Measurements from ENCODE around the gene CLCF1. TPM values are rescaled to one million over a fixed set of nuclear protein-coding genes. Genes with fewer than 3 reads are reported as not detected.

The CLCF1 gene
- total and polyA plus RNA-seq, 2 of the 13 experiments (the other 11 are each of a cell fraction or from before 2014, with no cell fraction given): 0.49 to 0.78 TPM

DNA sequence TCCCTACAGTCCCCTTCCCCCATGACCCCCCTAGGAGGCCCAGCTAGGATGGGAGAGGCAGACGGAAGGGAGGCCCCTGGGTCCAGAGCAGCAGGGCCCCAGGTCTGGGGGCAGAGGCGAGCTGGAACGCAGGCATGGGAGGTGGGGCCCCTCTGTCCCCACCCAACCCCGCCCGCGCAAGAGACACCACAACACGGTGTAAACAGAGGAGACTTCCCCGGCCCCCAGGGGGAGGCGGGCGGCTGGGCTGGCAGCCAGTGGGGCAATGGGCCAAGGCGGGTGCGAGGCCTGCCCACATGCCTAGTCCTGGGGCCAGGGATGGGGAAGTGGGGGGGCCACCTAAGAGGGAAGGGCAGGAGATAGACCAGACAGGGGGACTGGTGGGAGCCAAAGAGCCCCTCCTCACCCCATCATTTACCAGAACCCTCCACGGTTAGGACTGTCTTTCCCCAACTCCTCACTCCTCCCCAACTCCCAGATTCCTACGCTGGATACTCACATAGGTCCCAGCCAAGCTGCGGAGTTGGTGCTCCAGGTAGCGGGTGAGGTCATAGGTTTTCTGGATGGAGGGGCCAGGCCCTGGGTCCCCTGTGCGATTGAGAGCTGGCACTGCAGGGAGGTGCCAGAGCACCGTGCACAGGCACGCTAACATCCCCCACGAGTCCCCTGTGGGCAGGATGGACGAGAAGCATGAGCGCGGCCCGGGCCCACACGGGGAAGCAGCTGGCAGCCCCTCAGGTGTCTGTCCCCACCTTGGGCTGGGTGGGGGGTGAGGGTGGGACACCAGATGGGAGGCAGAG, 6.2 kb downstream of the CLCF1 start:
- Histone ChIP-seq H4K20me1 (ENCODE audit: insufficient read depth, low read length) (no peaks in the 10 kb centered on the region), H3K79me2 (ENCODE audit: insufficient read depth, low read length) (no peaks in the 10 kb centered on the region), H3K4me3 (replicated peaks in 1 of 3; ENCODE audit: insufficient read depth in 1 of 3, low read depth in 2 of 3, low read length in 3 of 3) (no peak overlapping the region), H3K4me2 (ENCODE audit: low read depth, low read length) (no peak overlapping the region), H3K4me1 (ENCODE audit: insufficient read depth, low read length) (peaks cover 13% of the 10 kb centered on the region), H2AFZ (ENCODE audit: low read length) (no peak overlapping the region), H3K27me3 (ENCODE audit: control insufficient read depth in 1 of 2, insufficient read depth in 2 of 2, low read length in 2 of 2) (0 out of 5 replicates have a peak, but pooled peaks cover 0 to 3% of the 10 kb centered on the region in 2 experiments), H3K36me3 (replicated peaks in 1 of 2; ENCODE audit: control insufficient read depth in 1 of 2, insufficient read depth in 2 of 2, low read length in 2 of 2) (no peaks in the 10 kb centered on the region), H3K27ac (ENCODE audit: extremely low read length, insufficient read depth, low read length) (no peak overlapping the region), H3K9me3 (ENCODE audit: low read length) (no peaks in the 10 kb centered on the region), H3K9ac (ENCODE audit: insufficient read depth, low read depth, low read length) (no peak overlapping the region)
- TF ChIP-seq, protein P1, sequence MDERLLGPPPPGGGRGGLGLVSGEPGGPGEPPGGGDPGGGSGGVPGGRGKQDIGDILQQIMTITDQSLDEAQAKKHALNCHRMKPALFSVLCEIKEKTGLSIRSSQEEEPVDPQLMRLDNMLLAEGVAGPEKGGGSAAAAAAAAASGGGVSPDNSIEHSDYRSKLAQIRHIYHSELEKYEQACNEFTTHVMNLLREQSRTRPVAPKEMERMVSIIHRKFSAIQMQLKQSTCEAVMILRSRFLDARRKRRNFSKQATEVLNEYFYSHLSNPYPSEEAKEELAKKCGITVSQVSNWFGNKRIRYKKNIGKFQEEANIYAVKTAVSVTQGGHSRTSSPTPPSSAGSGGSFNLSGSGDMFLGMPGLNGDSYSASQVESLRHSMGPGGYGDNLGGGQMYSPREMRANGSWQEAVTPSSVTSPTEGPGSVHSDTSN (CRISPR knock-in tag; IDR thresholded peaks at IDR 0.05): no peak
- TF ChIP-seq MTA3 (CRISPR knock-in tag; IDR thresholded peaks at IDR 0.05) (no peak), TOPORS (CRISPR knock-in tag; IDR thresholded peaks at IDR 0.05) (no peak), NCOA5 (CRISPR knock-in tag; IDR thresholded peaks at IDR 0.05) (no peak), SPEN (CRISPR knock-in tag; IDR thresholded peaks at IDR 0.05; ENCODE audit: low read depth) (no peak), PHF21A (CRISPR knock-in tag; IDR thresholded peaks at IDR 0.05) (no peak), ZNF30 (CRISPR knock-in tag; IDR thresholded peaks at IDR 0.05) (no peak), ZNF782 (CRISPR knock-in tag; IDR thresholded peaks at IDR 0.05; ENCODE audit: borderline replicate concordance) (no peak), YEATS2 (CRISPR knock-in tag; IDR thresholded peaks at IDR 0.05; ENCODE audit: borderline replicate concordance) (no peak), TAF1 (CRISPR knock-in tag; IDR thresholded peaks at IDR 0.05) (no peak), GTF3A (CRISPR knock-in tag; conservative IDR thresholded peaks at IDR 0.05) (no peak), NAIF1 (CRISPR knock-in tag; IDR thresholded peaks at IDR 0.05; ENCODE audit: borderline replicate concordance) (no peak), SYNCRIP (IDR thresholded peaks at IDR 0.05; ENCODE audit: insufficient read depth, low read depth, low read length) (no peak), ZFP36L2 (CRISPR knock-in tag; IDR thresholded peaks at IDR 0.05) (no peak), ISL2 (CRISPR knock-in tag; IDR thresholded peaks at IDR 0.05) (no peak)
- TF ChIP-seq, protein P2, sequence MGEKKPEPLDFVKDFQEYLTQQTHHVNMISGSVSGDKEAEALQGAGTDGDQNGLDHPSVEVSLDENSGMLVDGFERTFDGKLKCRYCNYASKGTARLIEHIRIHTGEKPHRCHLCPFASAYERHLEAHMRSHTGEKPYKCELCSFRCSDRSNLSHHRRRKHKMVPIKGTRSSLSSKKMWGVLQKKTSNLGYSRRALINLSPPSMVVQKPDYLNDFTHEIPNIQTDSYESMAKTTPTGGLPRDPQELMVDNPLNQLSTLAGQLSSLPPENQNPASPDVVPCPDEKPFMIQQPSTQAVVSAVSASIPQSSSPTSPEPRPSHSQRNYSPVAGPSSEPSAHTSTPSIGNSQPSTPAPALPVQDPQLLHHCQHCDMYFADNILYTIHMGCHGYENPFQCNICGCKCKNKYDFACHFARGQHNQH (CRISPR knock-in tag; IDR thresholded peaks at IDR 0.05): no peak
- TF ChIP-seq, protein P3, sequence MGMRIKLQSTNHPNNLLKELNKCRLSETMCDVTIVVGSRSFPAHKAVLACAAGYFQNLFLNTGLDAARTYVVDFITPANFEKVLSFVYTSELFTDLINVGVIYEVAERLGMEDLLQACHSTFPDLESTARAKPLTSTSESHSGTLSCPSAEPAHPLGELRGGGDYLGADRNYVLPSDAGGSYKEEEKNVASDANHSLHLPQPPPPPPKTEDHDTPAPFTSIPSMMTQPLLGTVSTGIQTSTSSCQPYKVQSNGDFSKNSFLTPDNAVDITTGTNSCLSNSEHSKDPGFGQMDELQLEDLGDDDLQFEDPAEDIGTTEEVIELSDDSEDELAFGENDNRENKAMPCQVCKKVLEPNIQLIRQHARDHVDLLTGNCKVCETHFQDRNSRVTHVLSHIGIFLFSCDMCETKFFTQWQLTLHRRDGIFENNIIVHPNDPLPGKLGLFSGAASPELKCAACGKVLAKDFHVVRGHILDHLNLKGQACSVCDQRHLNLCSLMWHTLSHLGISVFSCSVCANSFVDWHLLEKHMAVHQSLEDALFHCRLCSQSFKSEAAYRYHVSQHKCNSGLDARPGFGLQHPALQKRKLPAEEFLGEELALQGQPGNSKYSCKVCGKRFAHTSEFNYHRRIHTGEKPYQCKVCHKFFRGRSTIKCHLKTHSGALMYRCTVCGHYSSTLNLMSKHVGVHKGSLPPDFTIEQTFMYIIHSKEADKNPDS (CRISPR knock-in tag; IDR thresholded peaks at IDR 0.05): no peak
- TF ChIP-seq, protein P4, sequence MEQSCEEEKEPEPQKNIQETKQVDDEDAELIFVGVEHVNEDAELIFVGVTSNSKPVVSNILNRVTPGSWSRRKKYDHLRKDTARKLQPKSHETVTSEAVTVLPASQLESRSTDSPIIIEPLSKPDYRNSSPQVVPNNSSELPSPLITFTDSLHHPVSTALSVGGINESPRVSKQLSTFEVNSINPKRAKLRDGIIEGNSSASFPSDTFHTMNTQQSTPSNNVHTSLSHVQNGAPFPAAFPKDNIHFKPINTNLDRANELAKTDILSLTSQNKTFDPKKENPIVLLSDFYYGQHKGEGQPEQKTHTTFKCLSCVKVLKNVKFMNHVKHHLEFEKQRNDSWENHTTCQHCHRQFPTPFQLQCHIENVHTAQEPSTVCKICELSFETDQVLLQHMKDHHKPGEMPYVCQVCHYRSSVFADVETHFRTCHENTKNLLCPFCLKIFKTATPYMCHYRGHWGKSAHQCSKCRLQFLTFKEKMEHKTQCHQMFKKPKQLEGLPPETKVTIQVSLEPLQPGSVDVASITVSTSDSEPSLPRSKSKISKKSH (CRISPR knock-in tag; IDR thresholded peaks at IDR 0.05; ENCODE audit: borderline replicate concordance): no peak
- ATAC-seq (no peak), FAIRE-seq (no peak), DNase-seq (ENCODE audit: low spot score) (no peak)
- 90% methylated on average over 24 of the region's 25 CpGs for WGBS (ENCODE audit: low lambda C conversion rate)
- intact Hi-C loops (cut with micrococcal nuclease; ENCODE audit: unreplicated experiment) (no loop called here), in situ Hi-C loops (cut with HindIII; ENCODE audit: extremely low pct_ligation_motif_present, low pct_unique_long_range_greater_than_20kb) (no loop called here)
- ChIA-PET POLR2A (no interaction called here), CTCF (ENCODE audit: low intra/inter-chr PET ratio, low total read pairs) (no interaction called here)
- no TSS peak for BruUV-seq (replicated peaks)

Measured in HepG2 (cell line).